HG02678 (cell line): Measurements from ENCODE around the gene CDC42BPB.

Source experiments
- ATAC-seq: cut with Tn5 transposase; IDR thresholded peaks from one replicate; pipeline ENCODE4 v1.9.1; 2021; ENCODE audit warnings: mild to moderate bottlenecking, moderate library complexity; ENCODE audit not compliant: unreplicated experiment

CDC42BPB gene

GRCh38 chr14:102883089-102883541 is 174.2 kb downstream of the CDC42BPB start:
- ATAC-seq, result no peak
